Heart left ventricle (tissue), 13 donors: ENCODE results near the gene BRICD5.

Experiments
- POLR2A ChIP-seq, 2 donors: fragments of 450-650 bp; IDR thresholded peaks; one replicate each; pipeline ENCODE4 v1.6.1; 2017; ENCODE audit warnings: antibody characterized with exemption in 2 of 2, mild to moderate bottlenecking in 2 of 2, moderate library complexity in 2 of 2
- TF ChIP-seq, protein P1 (sequence below), 12 donors: fragments of 200-600 bp; sonication (generic) in 4 of 12; IDR thresholded peaks; one replicate each; pipeline versions ENCODE4 v1.5.0 to v1.8.0; 2018 to 2022; ENCODE audit warnings: antibody characterized with exemption in 12 of 12, mild to moderate bottlenecking in 5 of 12
- donor health status: ischemic (EF 13 %, LVEDD 7.1; RV severe dilation, severe dysfunction).
- donor health status: DM: no; HTN: yes; CAD: no.
- donor health status: DM: no; HTN: no; CAD: no.
- donor health status: ischemic (EF 25% LVEDD 6.9; RV normal size, moderate dysfunction).
- donor health status: ischemic (EF 25% LVEDD 5.7; RV mildly dilated, moderate dysfunction).
- donor health status: ischemic (EF 35%, LVEDD 5.7; RV mildly dilated, moderate dysfunction).
- donor health status: nonischemic (EF 11% LVEDD 7.7; RV severe dilation, severe dysfunction).
- donor health status: DM: yes; HTN: yes; CAD: no.
- donor health status: PGD.
- donor health status: ischemic (EF 29% LVEDD 5.4; RV normal size, mild dysfunction).
- donor health status: nonischemic (EF 23%, LVEDD 6.1; RV moderate dilation, normal function).

DNA sequence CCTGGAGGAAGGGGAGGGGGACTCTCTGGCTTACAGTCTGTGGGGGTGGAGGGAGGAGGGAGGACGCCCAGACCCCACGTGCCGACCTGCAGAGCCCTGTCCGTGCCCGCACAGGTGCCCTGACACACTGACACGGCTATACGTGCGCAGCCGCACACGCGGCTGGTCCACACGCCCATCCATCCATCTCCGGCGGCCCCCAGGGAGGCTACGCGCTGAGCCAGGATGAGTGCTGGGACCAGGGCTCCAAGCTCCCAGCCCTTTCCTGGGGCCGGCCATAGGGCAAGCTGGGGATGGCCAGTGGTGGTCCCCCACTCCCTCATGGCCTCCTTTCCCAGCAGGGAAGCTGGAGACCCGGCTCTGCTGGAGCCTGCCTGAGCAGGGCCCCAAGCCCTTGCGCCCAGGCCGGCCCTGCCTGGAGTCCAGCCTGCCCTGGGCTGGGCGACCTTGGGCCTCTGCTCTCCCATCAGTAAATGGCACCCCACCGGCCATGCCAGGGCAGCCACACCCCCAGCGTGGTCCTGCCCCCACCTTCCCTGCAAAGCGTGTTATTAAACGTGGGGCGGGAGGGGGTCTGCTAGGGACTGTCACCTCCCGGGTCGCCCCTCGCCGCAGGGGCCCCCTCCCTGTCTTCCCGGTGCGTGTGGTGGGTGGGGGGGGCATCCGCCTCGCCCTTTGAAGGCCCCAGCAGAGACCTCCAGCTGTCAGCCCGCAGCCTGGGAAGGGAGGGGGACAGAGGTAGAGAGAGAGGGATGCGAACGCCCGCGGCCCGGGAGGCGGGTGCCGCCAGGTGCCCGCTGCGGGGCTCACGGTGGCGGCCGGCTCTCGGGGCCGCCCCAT, 15.1 kb downstream of the BRICD5 start:
- TF ChIP-seq, protein P1, sequence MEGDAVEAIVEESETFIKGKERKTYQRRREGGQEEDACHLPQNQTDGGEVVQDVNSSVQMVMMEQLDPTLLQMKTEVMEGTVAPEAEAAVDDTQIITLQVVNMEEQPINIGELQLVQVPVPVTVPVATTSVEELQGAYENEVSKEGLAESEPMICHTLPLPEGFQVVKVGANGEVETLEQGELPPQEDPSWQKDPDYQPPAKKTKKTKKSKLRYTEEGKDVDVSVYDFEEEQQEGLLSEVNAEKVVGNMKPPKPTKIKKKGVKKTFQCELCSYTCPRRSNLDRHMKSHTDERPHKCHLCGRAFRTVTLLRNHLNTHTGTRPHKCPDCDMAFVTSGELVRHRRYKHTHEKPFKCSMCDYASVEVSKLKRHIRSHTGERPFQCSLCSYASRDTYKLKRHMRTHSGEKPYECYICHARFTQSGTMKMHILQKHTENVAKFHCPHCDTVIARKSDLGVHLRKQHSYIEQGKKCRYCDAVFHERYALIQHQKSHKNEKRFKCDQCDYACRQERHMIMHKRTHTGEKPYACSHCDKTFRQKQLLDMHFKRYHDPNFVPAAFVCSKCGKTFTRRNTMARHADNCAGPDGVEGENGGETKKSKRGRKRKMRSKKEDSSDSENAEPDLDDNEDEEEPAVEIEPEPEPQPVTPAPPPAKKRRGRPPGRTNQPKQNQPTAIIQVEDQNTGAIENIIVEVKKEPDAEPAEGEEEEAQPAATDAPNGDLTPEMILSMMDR (IDR thresholded peaks at IDR 0.05) = no peak
- TF ChIP-seq POLR2A (IDR thresholded peaks at IDR 0.05) = no peak
